A673 (cell line): ENCODE results near the gene RABGGTB. TPM values are rescaled to one million over a fixed set of nuclear protein-coding genes. Genes with fewer than 3 reads are reported as not detected.
"Not testable (repeated sequence)": the region's sequence is repeated elsewhere in the genome, so short reads cannot be mapped to it uniquely, and the experiment has no call there.

Experiments used
- BruUV-seq: library from RNA; stranded (reverse); fragments of 400-500 nt; replicated peaks from 2 replicates; lab custom pipeline; 2021; lab: Mats Ljungman, UMichigan
- CTCF ChIA-PET: fragments of 300-600 bp; sonication (Branson Sonifier 250); formaldehyde crosslinking; loops from one replicate; lab custom pipeline; 2022; ENCODE audit warnings: antibody characterized with exemption; lab: Charles Lee
- POLR2A ChIA-PET: fragments of 300-600 bp; sonication (Branson Sonifier 250); formaldehyde crosslinking; loops from one replicate; lab custom pipeline; 2022; ENCODE audit warnings: antibody characterized with exemption; ENCODE audit not compliant: low non-redundant PET; lab: Charles Lee
- DNase-seq: peaks from one replicate; pipeline ENCODE4 v3.0.0-alpha.2; 2015; ENCODE audit warnings: low spot score
- H3K27ac ChIP-seq: fragments of 200-600 bp; sonication (generic); 2 replicates; pipeline ENCODE4 v1.5.1; 2016; ENCODE audit warnings: mixed run types, low read depth, mild to moderate bottlenecking, mixed read lengths, antibody characterized with exemption, low read length; ENCODE audit not compliant: poor library complexity, severe bottlenecking
- H3K27me3 ChIP-seq: fragments of 200-600 bp; sonication (generic); replicated peaks from 2 replicates; pipeline ENCODE4 v1.6.1; 2017; ENCODE audit warnings: mixed run types, low read depth, mild to moderate bottlenecking, mixed read lengths, antibody characterized with exemption, low read length; ENCODE audit not compliant: insufficient read depth, poor library complexity
- H3K36me3 ChIP-seq: fragments of 200-600 bp; sonication (generic); 2 replicates; pipeline ENCODE4 v1.6.1; 2016; ENCODE audit warnings: mixed run types, mild to moderate bottlenecking, mixed read lengths, antibody characterized with exemption, low read length; ENCODE audit not compliant: insufficient read depth, poor library complexity, severe bottlenecking
- H3K4me1 ChIP-seq: fragments of 200-600 bp; sonication (generic); 2 replicates; pipeline ENCODE4 v1.6.1; 2017; ENCODE audit warnings: mixed run types, mild to moderate bottlenecking, mixed read lengths, antibody characterized with exemption, low read length; ENCODE audit not compliant: insufficient read depth, poor library complexity, severe bottlenecking
- H3K4me3 ChIP-seq: fragments of 200-600 bp; sonication (generic); 2 replicates; pipeline ENCODE4 v1.5.1; 2016; ENCODE audit warnings: low read depth, mixed run types, mild to moderate bottlenecking, mixed read lengths, low read length; ENCODE audit not compliant: poor library complexity, severe bottlenecking
- H3K9me3 ChIP-seq: fragments of 200-600 bp; sonication (generic); 2 replicates; pipeline ENCODE4 v1.6.1; 2016; ENCODE audit warnings: mixed run types, low read depth, mild to moderate bottlenecking, mixed read lengths, antibody characterized with exemption, low read length; ENCODE audit not compliant: poor library complexity, severe bottlenecking
- CTCF ChIP-seq: fragments of 300-800, 200-600 bp; sonication (generic); conservative IDR thresholded peaks from 2 replicates; pipeline ENCODE4 v1.5.1; 2017; ENCODE audit warnings: low read depth, mild to moderate bottlenecking, antibody characterized with exemption, low read length, moderate library complexity, mixed read lengths
- EZH2 ChIP-seq: fragments of 200-600 bp; sonication (generic); IDR thresholded peaks from 2 replicates; pipeline ENCODE4 v1.6.1; 2017; ENCODE audit warnings: borderline replicate concordance, low read depth, mild to moderate bottlenecking, mixed read lengths, antibody characterized with exemption, low read length; ENCODE audit not compliant: poor library complexity, severe bottlenecking
- intact Hi-C: fragments of 100-400 bp; cut with micrococcal nuclease; formaldehyde crosslinking; loops from one replicate; pipeline ENCODE4 v1.10.0; 2022; ENCODE audit not compliant: unreplicated experiment
- total RNA-seq: library from RNA; stranded (reverse); gene quantifications from 2 replicates; pipeline ENCODE4 v1.2.3, GENCODE V29; 2021

RABGGTB gene
- total RNA-seq, 1 experiment from 2014 or later, result 171 TPM

- TF ChIP-seq EZH2 (no peak), CTCF (no peak)
- Histone ChIP-seq H3K27me3 (no peaks in the 10 kb centered on the region), H3K27ac (no peak overlapping the region), H3K36me3 (no peaks in the 10 kb centered on the region), H3K4me1 (peaks cover 5% of the 10 kb centered on the region), H3K4me3 (no peak overlapping the region), H3K9me3 (no peaks in the 10 kb centered on the region)
- no peak for DNase-seq
- ChIA-PET CTCF (no interaction called here), POLR2A (interaction anchor here (0.6 kb wide), 1 partner anchor 331 kb away, joined by 3 read pairs; no protein-coding TSS in a partner anchor)
- BruUV-seq, result no TSS peak
- intact Hi-C loops, result no loop called here
Measured at GRCh38 chr1:75768016-75768415, 18.0 kb upstream of the RABGGTB start.

GRCh38 chr1:75770761-75771160 is 15.3 kb upstream of the RABGGTB start:
- Histone ChIP-seq H3K9me3 (no peaks in the 10 kb centered on the region), H3K4me1 (peaks cover 3% of the 10 kb centered on the region), H3K27me3 (no peaks in the 10 kb centered on the region), H3K27ac (no peak overlapping the region), H3K36me3 (no peaks in the 10 kb centered on the region), H3K4me3 (no peak overlapping the region)
- no TSS peak for BruUV-seq
- POLR2A ChIA-PET, result interaction anchor here (0.6 kb wide), 1 partner anchor 110 kb away, joined by 3 read pairs; no protein-coding TSS in a partner anchor
- intact Hi-C loops, result no loop called here
- CTCF ChIA-PET, result no interaction called here
- no peak for TF ChIP-seq CTCF
- TF ChIP-seq EZH2, result no peak
- DNase-seq, result no peak

DNA sequence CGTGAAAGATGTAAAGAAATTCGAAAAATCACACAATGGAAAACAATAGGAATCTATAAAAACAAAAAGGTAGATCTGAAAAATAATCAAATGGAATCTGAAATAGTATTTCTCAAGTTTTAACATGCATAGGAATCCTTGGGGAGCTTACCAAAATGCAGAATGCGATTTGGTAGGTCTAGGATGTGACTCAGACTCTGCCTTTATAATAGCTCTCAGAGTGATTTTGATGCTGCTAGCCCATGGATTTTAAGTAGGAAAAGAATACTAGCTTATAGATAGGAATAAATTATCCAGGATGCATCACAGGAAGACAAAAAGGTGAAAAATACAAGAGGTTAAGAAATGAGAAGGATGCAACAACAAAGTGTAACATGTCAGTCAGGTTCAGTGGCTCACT is 14.1 kb upstream of the RABGGTB start:
- no peaks in the 10 kb centered on the region for H3K9me3 ChIP-seq
- H3K27me3 ChIP-seq, result no peaks in the 10 kb centered on the region
- BruUV-seq, result no TSS peak
- no peaks in the 10 kb centered on the region for H3K36me3 ChIP-seq
- no peak for DNase-seq
- ChIA-PET POLR2A (no interaction called here), CTCF (no interaction called here)
- H3K4me3 ChIP-seq, result no peak overlapping the region
- TF ChIP-seq EZH2, result no peak
- no peak for TF ChIP-seq CTCF
- no peak overlapping the region for H3K27ac ChIP-seq
- intact Hi-C loops, result no loop called here
- no peaks in the 10 kb centered on the region for H3K4me1 ChIP-seq

- H3K27ac ChIP-seq, H3K27me3 ChIP-seq, H3K4me1 ChIP-seq, H3K9me3 ChIP-seq, intact Hi-C loops, POLR2A ChIA-PET, H3K4me3 ChIP-seq, CTCF ChIA-PET, BruUV-seq, DNase-seq, H3K36me3 ChIP-seq: not testable (repeated sequence)
Measured at GRCh38 chr1:75777812-75778211, 8.2 kb upstream of the RABGGTB start.

GRCh38 chr1:75778694-75779093 is 7.4 kb upstream of the RABGGTB start:
- intact Hi-C loops, DNase-seq, H3K27ac ChIP-seq, POLR2A ChIA-PET, BruUV-seq, H3K36me3 ChIP-seq, H3K27me3 ChIP-seq, H3K9me3 ChIP-seq, H3K4me3 ChIP-seq, H3K4me1 ChIP-seq: not testable (repeated sequence)
- CTCF ChIA-PET, result interaction anchor here (0.6 kb wide), 1 partner anchor 545 kb away, joined by 3 read pairs; no protein-coding TSS in a partner anchor
